HEK293T (cell line): ENCODE results near the gene GNPNAT1.

ENCODE experiments used
- ARNT ChIP-seq: fragments of 450-650 bp; IDR thresholded peaks from 2 replicates; pipeline ENCODE4 v1.6.1; 2017; ENCODE audit warnings: mild to moderate bottlenecking
- BHLHE40 ChIP-seq: fragments of 450-650 bp; IDR thresholded peaks from 2 replicates; pipeline ENCODE4 v1.6.1; 2016; ENCODE audit warnings: mild to moderate bottlenecking, moderate library complexity, borderline replicate concordance
- FOXA1 ChIP-seq: fragments of 450-650 bp; IDR thresholded peaks from 2 replicates; pipeline ENCODE4 v1.6.1; 2016; ENCODE audit warnings: mild to moderate bottlenecking
- FOXM1 ChIP-seq: fragments of 450-650 bp; IDR thresholded peaks from 2 replicates; pipeline ENCODE4 v1.6.1; 2017; ENCODE audit warnings: mild to moderate bottlenecking, borderline replicate concordance
- L3MBTL2 ChIP-seq: fragments of 450-650 bp; conservative IDR thresholded peaks from 2 replicates; pipeline ENCODE4 v1.6.1; 2016; ENCODE audit warnings: mild to moderate bottlenecking
- LEF1 ChIP-seq: fragments of 450-650 bp; IDR thresholded peaks from 2 replicates; pipeline ENCODE4 v1.6.1; 2017; ENCODE audit warnings: mild to moderate bottlenecking, borderline replicate concordance
- NFRKB ChIP-seq: fragments of 450-650 bp; IDR thresholded peaks from 2 replicates; pipeline ENCODE4 v1.6.1; 2016; ENCODE audit warnings: mild to moderate bottlenecking, moderate library complexity
- SP1 ChIP-seq: fragments of 450-650 bp; IDR thresholded peaks from 2 replicates; pipeline ENCODE4 v1.6.1; 2017
- SUZ12 ChIP-seq: fragments of 450-650 bp; IDR thresholded peaks from 2 replicates; pipeline ENCODE4 v1.6.1; 2016; ENCODE audit warnings: mild to moderate bottlenecking
- TARDBP ChIP-seq: fragments of 450-650 bp; IDR thresholded peaks from 2 replicates; pipeline ENCODE4 v1.6.1; 2016
- TF ChIP-seq, protein P1 (sequence below): fragments of 450-650 bp; IDR thresholded peaks from 2 replicates; pipeline ENCODE4 v1.6.1; 2016

GRCh38 chr14:52835122-52835903 lies 43.9 kb upstream of the GNPNAT1 start:
- TF ChIP-seq LEF1: no peak
- TF ChIP-seq, protein P1, sequence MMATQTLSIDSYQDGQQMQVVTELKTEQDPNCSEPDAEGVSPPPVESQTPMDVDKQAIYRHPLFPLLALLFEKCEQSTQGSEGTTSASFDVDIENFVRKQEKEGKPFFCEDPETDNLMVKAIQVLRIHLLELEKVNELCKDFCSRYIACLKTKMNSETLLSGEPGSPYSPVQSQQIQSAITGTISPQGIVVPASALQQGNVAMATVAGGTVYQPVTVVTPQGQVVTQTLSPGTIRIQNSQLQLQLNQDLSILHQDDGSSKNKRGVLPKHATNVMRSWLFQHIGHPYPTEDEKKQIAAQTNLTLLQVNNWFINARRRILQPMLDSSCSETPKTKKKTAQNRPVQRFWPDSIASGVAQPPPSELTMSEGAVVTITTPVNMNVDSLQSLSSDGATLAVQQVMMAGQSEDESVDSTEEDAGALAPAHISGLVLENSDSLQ: no peak
- TF ChIP-seq SUZ12: no peak
- no peak for TF ChIP-seq TARDBP
- TF ChIP-seq NFRKB: no peak
- TF ChIP-seq ARNT: no peak
- TF ChIP-seq SP1: no peak
- TF ChIP-seq FOXM1: no peak
- no peak for TF ChIP-seq BHLHE40
- no peak for TF ChIP-seq FOXA1
- TF ChIP-seq L3MBTL2: no peak
